Left forelimb (tissue), 1 donor: ENCODE data around the gene ZNF267.
"Not testable (repeated sequence)": the region's sequence is repeated elsewhere in the genome, so short reads cannot be mapped to it uniquely, and the experiment has no call there.

Experiments used
- DNase-seq: peaks from one replicate; pipeline ENCODE4 v3.0.0-alpha.2; 2018; ENCODE audit warnings: low spot score

Gene ZNF267

DNA sequence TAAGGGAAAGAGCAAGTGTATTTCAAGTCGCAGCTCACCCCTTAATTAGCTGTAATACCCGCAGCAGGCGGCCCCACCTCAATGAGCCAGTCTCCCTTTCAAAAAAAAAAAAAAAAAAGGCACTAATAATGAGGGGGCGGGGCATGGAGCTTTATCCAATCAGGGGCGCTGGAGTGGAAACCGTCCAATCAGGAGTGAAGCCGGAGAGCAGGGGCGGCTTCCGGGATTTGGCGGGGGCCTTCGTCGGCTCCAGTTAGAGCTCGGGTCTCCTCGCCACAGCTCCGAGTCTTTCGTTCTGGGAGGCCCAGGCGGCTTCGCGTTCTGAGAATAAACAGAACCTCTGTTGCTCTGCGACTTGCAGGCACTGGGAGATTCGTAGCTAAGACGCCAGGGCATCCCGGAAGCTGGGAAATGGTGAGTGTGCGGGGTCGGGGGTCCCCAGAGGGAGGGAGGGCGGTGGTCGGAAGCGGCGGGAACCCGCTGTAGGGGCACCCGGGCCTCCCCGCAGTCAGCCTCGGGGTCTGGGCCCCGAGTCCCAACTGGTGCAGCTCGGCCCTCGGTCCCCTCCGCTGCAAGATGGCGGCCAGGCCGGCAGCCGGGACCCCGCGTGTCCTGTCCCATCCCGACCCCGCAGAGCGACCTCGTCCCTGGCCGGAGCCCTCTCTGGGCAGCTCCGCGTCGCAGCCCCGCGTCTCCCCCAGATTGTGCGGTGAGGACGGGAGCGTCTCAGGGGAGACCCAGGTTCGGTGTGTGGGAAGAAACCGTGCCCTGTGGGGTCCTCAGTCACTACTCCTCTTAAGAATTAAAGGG, at the start of gene ZNF267:
TSS of gene ZNF267 (plus strand) at position 252 of the 810 bp plus-strand sequence. CDS start at position 412, 160 bp downstream.
- DNase-seq = peak; percentile 93

DNA sequence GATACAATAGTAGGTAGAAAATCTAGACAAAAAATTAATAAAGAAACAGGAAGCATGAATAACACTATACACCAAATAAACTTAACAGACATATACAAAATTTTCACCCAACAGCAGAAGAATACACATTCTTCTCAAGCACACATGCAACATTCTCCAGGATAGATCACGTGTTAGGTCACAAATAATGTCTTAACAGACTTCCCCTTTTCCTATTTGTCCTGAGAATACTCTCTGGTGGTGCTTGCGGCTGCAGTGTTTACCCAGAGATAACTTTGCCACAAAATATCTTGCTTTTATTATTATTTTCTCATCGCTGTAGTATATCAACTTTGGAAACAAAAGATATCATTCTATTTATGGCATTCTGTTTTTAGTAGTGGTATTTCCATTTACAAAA, 40.6 kb upstream of the ZNF267 start:
- DNase-seq = no peak

DNA sequence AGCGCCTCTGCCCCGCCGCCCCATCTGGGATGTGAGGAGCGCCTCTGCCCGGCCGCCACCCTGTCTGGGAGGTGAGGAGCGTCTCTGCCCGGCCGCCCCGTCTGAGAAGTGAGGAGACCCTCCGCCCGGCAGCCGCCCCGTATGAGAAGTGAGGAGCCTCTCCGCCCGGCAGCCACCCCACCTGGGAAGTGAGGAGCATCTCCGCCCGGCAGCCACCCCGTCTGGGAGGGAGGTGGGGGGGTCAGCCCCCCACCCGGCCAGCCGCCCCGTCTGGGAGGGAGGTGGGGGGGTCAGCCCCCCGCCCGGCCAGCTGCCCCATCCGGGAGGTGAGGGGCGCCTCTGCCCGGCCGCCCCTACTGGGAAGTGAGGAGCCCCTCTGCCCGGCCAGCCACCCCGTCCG, 37.2 kb upstream of the ZNF267 start:
- DNase-seq = not testable (repeated sequence)

DNA sequence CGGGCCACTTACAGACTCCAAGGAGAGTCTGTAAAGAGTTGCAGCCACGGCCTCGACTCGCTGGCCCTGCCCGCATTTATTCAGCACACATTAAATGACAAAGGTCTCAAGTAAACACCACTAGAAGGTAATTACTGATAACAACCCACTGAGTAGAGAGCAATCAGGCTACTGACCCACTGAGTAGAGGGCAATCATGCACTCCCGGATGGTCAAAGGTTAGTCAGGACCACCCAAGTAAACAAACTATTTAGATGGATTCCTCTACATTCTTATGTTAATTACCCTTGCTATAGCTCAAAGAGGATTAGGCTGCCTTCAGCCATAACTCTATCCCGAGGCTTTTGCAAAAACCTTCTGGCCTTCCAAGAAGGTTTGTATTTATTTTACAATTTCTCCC, 30.7 kb upstream of the ZNF267 start:
- no peak for DNase-seq

DNA sequence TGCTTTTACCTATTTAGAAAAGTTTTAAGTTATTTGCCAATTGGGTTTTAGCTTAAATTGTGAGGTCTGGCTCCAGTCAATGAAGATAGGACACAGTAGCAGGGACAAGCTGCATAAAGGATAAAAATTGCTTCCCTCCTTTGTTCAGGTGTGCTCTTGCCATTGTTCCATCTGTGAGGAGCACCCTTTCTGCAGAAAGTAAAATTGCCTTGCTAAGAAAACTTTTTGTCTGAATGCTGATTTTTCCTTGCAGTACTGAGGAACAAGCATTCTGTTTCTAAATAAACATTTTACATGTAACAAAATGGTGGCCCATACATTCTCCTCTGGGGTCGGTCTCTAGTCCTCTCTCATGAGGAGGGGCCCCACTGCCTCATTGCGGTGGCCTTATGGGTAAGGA, 25.0 kb upstream of the ZNF267 start:
- not testable (repeated sequence) for DNase-seq

DNA sequence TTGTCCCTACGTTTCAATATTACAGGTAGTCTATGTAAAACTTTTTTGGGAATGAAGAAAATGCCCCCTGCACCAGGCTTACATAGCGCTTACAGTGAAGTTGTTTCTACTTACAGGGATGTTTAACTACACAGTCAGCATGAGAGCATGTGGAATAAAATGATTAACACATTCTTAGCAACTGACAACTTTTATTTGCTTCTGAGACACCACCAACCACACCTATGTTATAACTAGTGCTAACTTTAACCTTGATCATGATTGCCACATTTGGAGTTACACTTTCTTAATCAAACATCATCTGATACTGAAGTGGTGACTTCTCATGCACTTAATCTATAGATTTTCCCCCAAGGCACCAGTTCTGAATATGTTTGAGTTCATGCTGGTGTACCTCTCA, 20.3 kb upstream of the ZNF267 start:
- no peak for DNase-seq

DNA sequence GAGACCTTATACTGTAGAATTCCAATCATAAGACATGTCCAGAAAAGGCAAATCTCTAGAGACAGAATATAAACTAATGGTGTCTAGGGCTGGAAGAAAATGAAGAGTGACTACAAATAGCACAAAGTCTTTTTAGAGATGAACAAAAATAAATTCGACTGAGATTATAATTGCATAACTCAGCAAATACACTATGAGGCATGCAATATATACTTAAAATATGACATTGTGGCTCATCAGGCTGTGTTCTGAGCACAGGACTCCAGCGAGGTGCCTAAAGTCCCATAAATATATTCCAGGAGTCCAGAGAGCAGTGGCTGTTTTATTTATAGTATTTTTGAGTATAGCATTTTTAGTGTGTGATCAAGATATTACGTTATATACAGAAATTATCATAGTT, 13.1 kb upstream of the ZNF267 start:
- DNase-seq = no peak

DNA sequence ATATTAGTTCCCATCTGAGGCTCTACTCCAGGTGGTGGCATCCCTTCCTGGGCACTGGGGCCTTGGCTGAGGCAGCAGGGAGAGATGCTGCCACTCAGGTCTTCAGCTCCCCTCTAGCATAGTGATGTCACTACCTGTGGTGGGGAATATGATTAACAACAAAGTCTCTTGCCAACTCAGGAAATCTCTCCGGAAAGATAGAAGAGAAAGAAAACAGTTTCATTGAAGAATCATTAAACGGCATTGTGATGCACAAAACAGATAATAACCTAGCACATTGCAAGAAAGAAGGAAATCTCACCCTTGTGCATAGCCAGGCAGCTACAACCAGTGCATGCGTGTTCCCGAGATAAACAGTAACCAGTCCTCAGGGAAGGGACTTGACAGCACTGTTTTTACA, 12.2 kb upstream of the ZNF267 start:
- no peak for DNase-seq

DNA sequence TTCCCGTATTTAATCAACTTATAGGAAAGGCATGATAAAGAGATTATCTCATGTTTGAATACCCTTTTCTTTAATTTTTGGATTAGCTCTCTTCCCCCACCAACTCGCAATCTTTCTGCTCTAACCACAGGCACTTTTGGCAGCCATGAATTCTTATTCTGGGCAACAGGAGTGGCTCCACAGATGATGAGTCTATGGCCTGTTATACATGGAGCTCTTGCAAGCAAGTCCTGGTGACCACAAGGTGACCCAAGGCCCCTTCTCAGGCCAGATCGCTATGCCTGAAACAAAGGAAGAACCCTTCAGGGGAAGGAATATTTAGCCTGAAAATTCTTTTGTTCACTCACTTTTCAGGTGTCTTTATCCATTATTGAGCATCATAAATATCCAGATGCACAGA, 10.8 kb upstream of the ZNF267 start:
- no peak for DNase-seq

DNA sequence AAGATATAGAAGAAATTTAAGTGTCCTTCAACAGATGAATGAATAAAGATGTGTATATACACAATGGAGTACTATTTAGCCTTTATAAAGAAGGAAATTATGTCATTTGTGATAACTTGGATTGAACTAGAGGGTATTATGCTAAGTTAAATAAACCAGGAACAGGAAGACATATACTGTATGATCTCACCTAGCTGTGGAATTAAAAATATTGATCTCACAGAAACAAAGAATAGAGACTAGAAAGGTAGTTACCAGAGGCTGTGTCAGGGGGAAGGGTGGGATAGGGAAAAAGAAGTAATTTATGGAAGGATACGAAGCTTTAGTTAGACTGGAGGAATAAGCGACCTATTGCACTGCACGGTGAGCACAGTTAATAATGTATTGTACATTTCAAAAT, 5.4 kb upstream of the ZNF267 start:
- no peak for DNase-seq

DNA sequence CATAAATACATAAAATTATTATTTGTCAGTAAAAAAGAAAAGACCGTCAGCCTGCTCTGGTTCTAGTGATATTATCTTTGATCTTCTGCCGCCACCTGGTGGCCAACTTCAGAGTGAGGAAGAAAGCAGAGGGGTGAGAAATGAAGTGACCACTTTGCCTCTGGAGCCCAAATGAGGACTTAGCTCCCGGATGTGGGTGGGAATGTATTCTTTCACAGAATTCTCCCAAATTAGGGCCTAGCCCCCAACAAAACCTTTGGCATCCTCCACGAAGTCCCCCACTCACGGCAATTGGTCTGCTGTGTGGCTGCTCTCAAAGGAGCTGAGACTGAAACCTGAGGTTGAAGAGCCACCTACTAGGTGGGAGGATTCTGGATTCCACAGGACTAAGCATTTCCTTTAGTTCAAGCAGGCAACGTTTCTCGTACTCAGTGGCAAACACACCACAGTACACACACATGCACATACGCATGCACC, 4.9 kb upstream of the ZNF267 start:
- peak; percentile 81 for DNase-seq

DNA sequence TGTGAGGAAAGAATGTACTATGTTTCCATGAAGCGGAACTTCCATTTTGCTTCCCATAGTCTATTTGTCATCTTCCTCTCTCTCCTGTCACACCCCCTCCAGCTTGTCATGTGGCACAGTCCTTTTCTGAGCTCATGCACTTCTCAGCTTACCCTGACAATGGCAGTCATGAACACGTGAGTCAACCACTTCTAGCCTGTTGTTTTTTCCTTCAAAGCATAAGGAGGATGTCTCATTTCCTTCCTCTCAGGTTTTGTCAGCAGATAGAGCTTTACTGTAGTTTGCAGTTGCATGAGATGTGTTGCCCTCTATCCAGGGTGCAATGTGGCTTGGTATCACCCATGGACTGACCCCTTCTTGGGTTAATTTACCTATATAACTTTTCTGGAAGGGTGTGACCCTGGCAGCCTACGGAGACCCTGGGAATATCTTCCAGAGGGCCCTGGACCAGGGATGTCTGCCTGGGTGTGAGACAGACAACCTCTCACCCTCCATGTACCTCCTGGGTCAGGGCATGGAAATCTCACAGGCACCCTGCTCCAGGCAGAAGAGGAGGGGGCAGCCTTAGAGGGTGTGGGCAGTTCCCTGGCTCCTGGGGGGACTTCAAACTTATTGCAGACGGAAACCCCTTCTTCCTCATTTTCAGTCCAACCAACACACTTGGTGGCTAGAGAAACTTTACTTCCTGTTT, 4.0 kb upstream of the ZNF267 start:
- no peak for DNase-seq

DNA sequence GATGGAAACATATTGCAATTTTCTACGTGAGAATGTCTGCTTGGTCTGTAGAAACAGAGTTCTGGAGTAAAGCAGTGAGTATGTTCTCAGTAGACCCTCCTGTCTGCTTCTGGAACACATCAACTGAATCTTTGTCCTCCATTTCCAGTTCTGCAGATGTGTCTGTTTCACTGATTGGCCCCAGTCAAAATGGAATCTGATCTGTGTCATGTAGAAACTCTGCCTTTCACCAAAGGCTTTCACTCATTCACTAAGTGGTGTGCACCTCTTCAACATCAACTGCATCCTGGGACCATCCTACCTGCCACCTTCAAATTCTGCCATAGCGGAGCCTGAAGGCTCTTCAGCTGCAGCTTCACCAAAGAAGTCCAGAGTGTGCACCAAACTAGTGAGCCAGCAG, 2.8 kb upstream of the ZNF267 start:
- DNase-seq = no peak

DNA sequence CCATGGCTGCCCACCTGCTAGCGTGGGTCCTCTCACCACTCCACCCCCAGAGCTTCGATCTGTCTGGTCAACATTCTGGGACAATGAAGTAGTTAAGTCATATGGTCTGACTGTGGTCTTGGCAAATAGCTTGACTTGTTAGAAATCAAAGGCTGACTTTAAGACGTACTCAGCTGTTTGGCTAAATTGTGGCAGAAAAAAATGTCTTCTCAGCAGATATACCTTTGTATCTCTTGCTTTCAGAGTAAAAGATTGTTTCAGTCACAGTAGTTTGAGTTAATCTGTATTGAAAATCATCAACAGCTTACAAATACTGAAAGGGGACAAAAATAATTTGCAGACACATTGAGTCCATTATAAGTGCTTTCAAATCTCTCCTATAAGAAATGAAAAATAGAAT, 2.1 kb upstream of the ZNF267 start:
- DNase-seq = no peak

DNA sequence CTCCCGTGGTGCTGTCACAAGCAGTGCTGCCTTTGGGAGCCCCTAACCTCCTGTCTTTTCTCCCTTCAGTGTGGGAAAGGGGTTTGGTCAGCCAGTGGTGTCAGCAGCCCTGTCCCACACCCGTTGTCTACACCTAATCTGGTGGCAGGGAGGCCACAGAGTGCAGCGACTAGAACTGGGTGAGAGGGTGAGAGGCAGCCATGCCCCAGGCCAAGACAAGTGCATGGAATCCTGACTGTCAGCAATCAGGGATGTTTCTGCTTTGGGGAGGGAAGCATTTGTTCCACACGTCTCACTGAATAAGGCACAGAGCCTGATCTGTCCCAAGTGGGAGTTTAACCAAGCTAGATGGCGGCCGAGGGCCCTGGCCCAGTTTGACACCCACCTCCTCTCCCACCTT, 1.4 kb upstream of the ZNF267 start:
- DNase-seq = no peak

DNA sequence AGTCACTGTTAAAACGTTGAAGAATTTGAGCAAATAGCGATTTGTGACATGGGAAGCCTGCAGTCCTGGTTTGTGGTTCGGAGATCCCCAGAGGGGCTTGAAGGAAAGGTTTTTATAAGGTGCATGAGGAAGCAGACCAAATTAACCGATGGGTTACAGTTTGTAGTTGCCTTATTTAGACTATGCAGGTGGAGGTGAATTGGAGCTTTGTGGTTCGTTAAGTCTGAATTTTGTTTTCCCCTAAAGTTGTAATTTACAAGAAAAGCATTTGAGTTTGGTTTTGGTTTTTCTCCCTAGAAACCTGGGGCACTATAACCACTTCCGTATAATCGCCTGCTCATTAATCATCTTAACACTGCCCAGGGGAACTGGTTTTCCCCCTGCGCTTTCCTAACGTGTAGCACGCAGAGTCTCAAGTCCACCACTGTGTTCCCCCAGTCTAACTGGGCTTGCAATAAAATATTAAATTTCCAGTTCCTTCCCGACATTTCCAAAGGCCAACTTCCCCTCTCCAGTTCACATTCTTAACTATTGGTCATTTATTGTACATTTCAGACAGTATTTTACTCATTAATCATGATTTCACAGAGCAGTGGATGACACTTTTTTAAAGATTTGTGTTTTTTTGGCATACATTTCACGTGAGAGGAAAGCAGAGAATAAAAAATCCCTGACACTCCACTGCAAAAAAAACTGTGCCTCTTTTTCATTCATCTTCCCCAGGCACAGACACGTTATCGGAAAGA, 932 bp downstream of the ZNF267 start:
- DNase-seq = no peak

DNA sequence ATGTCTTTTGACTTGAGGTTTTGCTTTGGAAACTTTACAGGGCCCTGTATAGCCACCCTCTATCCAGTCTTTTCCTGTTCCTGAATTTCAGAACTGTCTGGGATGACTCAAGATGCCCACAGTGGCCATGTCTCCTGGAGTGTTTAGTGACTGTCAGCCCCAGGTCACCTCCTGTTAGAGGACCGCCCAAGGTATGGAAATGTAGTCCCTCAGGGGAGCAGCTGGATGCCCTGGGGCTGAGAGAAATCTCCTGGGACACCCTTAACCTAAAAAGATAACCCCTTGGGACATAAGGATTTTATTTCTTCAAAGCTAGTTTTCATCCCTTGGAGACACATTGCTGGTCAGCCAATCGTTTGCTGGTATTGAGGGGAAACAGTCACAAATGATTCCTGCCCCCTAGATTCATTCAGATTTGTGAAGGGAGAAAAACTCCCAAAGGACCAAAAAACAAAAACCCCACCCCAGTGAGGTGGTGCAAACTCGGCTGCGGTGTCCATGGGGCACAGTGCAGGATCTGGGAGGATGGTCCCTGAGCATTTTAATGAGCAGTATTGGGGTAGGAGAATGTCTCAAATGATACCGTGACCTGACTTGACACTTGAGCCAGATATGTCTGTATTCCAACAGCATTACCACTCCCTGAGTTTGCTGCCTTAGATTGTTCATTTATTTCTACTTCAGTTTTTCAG, 1.7 kb downstream of the ZNF267 start:
- DNase-seq = no peak

DNA sequence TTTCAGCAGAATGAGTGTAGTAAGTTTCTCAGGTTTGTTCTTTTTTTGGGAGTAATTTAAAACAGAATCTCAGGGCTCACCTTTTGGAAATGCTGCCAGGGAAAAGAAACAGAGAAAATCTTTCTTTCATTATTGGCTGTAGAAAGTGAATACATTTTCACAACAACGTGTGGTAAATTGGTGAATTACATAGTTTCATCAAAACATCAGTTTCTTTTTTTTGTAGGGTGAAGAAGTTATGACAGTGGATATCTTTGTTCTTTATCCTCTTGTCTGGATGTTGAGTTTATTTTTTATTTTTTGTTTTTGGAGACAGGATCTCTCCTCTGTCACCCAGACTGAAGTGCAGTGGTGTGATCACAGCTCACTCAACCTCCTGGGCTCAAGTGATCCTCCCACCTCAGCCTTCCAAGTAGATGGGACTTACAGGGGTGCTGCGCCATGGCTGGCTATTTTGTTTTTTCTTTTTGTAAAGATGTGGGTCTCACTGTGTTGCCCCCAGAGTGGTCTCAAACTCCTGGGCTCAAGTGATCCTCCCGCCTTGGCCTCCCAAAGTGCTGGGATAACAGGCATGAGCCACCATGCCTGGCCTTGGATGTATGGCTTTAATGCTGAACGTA, 2.4 kb downstream of the ZNF267 start:
- no peak for DNase-seq

DNA sequence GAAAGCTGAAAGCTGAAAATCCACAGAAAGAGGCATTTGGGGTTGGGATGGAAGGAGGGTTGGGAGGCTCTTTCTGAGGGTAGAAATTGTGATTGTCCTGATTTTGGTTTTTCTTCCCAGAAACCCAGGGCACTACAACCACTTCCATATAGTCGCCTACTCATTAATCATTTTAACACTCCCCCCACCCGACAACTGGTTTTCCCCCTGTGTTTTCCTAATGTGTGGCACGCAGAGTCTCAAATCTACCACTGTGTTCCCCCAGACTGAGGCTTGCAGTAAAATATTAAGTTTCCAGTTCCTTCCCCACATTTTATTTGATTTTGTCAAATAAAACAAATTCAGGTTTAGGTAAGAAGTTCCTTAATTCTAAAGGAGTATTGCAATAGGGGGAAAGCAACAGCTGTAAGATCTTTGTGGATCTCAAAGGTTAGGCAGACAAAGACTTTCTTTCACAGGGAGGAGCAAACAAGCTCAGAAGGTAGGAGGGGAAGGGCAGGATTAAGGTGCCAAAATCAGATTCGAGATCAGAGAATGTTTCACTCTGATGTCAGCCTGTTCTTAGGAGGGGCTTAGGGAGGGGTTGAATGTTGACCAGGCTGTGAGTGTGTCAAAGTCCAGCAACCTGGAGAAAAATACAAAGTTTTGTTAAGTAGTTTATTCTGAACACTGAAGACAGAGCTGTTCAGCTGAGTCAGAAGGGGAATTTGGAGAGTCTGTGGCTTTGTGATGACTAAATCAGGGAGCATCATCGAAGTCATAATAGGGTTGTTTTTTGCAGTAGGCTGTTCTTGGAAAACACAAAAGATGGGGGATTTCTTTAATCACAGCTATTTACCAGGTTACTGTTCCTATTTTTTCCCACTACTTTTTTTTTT, 3.6 kb downstream of the ZNF267 start:
- DNase-seq = no peak

DNA sequence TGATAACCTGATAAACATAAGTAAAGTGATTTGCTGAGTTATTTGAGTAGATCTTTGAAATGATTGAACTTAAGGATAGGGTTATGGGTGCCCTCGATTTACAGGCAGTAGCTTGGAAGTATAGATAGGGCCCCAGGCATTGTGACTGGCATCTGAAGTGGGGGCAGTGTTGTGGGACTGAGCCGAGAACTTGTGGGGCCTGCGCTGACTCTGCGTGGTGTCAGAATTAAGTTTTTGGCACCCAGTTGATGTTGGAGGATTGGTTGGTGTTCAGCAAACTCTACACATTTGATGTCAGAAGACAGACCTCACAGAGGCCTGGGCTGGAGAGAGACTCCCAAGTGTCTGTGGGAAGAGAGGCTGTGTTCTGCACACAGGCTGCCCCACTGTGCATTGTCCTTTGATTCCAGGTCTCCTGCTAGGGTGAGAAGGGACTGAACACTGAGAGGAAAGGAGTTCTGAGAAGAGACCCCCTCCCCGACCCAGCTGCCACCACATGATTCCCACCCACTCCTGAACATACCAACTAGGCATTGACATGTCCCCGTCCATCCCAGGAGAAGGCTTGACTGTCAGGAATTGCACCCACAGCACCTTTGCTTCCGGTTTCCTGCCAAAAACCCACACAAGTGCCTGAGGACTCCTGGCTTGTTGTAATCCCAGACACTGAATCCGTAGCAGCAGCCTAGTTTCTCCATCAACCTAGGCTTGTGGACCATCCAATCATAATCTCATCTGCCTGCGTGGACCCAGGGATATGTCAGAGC, 4.5 kb downstream of the ZNF267 start:
- no peak for DNase-seq
